GM19193 (cell line): Measurements from ENCODE around the gene RPTOR.

Experiments
- POLR2A ChIP-seq: IDR thresholded peaks from 4 replicates; pipeline ENCODE4 v1.6.1; 2011; ENCODE audit not compliant: insufficient read depth, insufficient read length; ENCODE audit errors: extremely low read depth

Gene RPTOR

GRCh38 chr17:81009136-81009535 lies 464.5 kb downstream of the RPTOR start:
- no peak for TF ChIP-seq POLR2A

GRCh38 chr17:81010935-81011334 lies 466.3 kb downstream of the RPTOR start:
- TF ChIP-seq POLR2A: no peak

- TF ChIP-seq POLR2A: no peak
Observed at GRCh38 chr17:81011951-81012350, 467.3 kb downstream of the RPTOR start.

GRCh38 chr17:81012574-81013447 lies 468.2 kb downstream of the RPTOR start:
- TF ChIP-seq POLR2A: no peak

- TF ChIP-seq POLR2A: no peak
Observed at GRCh38 chr17:81013642-81014041, 469.0 kb downstream of the RPTOR start.

- no peak for TF ChIP-seq POLR2A
Observed at GRCh38 chr17:81015136-81015535, 470.5 kb downstream of the RPTOR start.
